HG03097 (cell line): Measurements from ENCODE around the gene TMEM132D.

ENCODE experiments used
- ATAC-seq: cut with Tn5 transposase; IDR thresholded peaks from one replicate; pipeline ENCODE4 v1.9.1; 2021; ENCODE audit not compliant: unreplicated experiment, low FRiP score

The TMEM132D gene

DNA sequence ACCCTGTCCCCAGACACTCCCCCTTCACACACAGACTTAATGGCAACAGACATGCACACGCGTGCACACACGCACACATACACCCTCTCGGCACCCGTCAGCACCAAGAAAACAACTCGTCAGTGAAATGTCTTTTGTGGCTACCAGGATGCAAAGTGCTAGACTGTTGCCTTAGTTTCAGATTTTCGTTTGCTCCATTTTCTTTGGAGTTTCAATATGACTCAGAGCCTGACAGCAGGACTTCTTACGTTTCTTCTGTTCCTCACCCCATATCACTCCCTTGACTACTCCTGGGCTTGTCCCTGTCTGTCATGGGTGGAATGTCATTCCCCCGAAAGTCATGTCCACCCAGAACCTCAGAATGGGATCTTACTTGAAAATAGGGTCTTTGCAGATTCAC, 867.7 kb downstream of the TMEM132D start:
- no peak for ATAC-seq

DNA sequence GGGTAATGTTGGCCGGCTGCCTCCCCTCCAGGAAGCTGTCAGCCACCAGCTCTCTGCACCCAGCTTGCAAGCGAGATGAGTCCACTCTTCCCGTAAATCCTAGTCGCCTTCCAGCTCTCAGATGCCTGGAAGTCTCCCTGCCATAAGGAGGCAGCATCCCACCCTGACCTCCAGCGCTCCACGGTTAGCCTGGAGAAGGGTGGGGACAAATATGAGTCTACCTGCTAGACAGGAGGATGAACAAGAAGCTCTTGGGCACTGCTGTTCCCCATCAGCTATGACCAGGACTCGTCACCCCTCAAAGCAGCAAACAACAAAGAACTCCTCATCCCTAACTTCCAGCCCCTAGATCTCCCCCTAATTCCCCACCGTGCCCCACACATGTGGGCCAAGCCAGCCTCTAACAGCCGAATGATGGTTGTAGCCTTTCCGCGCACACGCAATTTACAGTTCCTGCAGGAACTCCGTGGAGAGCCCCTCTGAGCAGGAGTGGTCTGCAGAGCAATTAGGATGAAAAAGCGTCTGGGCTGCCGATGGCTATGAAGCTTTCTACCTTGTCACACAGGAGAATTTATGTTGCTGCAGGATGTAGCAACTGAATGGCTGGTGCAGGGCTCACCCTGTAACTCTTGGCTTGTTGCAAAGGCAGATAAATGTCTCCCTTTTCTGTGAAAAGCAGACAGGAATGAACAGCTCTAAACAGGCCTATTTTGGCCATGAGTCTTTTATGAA, 869.1 kb downstream of the TMEM132D start:
- no peak for ATAC-seq

DNA sequence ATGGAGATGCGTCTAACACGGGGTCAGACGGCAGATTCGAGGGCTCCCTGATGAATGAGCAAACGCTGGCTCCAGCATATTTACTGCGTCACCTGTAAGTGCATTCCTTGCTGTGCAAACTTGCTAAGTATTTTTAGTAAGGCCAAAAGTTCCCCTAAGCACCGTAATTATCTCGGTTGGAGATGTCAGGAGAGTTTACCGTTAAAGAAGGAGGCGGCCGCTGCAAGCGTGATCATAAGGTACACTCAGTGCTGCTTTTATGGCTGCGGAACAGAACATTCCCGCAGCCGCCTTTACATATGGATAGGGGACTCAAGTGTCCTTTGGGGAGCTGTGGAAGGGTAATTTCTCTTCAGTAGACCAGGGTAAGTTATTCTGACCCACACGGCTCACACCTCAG, 875.0 kb downstream of the TMEM132D start:
- no peak for ATAC-seq

DNA sequence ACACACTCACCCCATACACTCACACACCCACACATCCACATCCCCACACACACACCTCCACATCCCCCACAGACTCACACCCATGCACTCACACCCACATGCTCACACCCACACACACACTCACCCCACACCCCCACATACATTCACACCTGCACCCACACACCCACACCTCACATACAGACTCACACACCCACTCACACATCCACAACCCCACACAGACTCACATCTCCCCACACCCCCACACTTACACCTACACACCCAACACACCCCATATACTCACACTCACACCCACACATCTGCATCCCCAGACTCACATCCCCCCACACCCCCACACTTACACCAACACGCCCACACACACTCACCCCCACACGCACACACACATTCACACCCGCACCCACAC, 878.8 kb downstream of the TMEM132D start:
- ATAC-seq: no peak
